Progenitor cell of endocrine pancreas (in vitro differentiated cells): Measurements from ENCODE around the gene CD55. TPM values are rescaled to one million over a fixed set of nuclear protein-coding genes. Genes with fewer than 3 reads are reported as not detected.

ENCODE experiments used
- DNase-seq: peaks from one replicate; pipeline ENCODE4 v3.0.0; 2021; ENCODE audit warnings: low spot score; ENCODE audit not compliant: unreplicated experiment
- H3K27ac Mint-ChIP-seq: 2 replicates; pipeline ENCODE4 v1.8.0; 2021; ENCODE audit warnings: mild to moderate bottlenecking, moderate library complexity, mixed read lengths
- H3K27me3 Mint-ChIP-seq: 2 replicates; pipeline ENCODE4 v1.8.0; 2021; ENCODE audit warnings: mixed read lengths
- H3K36me3 Mint-ChIP-seq: 2 replicates; pipeline ENCODE4 v1.8.0; 2022; ENCODE audit warnings: mixed read lengths; ENCODE audit not compliant: insufficient read depth
- H3K4me1 Mint-ChIP-seq: 2 replicates; pipeline ENCODE4 v1.8.0; 2021; ENCODE audit warnings: low read depth, mixed read lengths
- H3K4me3 Mint-ChIP-seq: 2 replicates; pipeline ENCODE4 v1.8.0; 2021; ENCODE audit warnings: low read depth, mild to moderate bottlenecking, moderate library complexity, mixed read lengths
- H3K9me3 Mint-ChIP-seq: 2 replicates; pipeline ENCODE4 v1.8.0; 2021; ENCODE audit warnings: low read depth, mixed read lengths
- long read RNA-seq: library from polyadenylated mRNA; unstranded; transcript quantifications from one replicate; pipeline ENCODE4 v2.0.0, GENCODE V29; 2020
- total RNA-seq: library from RNA; stranded (reverse); gene quantifications from 2 replicates; pipeline ENCODE4 v1.2.1, GENCODE V29; 2021
- TF ChIP-seq, protein P1 (sequence below): fragments of 200-600 bp; sonication (generic); IDR thresholded peaks from one replicate; pipeline ENCODE4 v1.5.0; 2021; ENCODE audit warnings: antibody characterized with exemption, mild to moderate bottlenecking; ENCODE audit not compliant: unreplicated experiment

Gene CD55, protein sequence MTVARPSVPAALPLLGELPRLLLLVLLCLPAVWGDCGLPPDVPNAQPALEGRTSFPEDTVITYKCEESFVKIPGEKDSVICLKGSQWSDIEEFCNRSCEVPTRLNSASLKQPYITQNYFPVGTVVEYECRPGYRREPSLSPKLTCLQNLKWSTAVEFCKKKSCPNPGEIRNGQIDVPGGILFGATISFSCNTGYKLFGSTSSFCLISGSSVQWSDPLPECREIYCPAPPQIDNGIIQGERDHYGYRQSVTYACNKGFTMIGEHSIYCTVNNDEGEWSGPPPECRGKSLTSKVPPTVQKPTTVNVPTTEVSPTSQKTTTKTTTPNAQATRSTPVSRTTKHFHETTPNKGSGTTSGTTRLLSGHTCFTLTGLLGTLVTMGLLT
- 7.4 and 10.5 TPM in 2 replicates for total RNA-seq
- long read RNA-seq, transcript CD55-204 (10 exons, 2,892 nt) = major isoform, 17 of 30 reads
- long read RNA-seq, partial matches to known transcripts = 3 of 30 reads
- long read RNA-seq, other reads (novel, unspliced or antisense) = 7 of 30 reads

DNA sequence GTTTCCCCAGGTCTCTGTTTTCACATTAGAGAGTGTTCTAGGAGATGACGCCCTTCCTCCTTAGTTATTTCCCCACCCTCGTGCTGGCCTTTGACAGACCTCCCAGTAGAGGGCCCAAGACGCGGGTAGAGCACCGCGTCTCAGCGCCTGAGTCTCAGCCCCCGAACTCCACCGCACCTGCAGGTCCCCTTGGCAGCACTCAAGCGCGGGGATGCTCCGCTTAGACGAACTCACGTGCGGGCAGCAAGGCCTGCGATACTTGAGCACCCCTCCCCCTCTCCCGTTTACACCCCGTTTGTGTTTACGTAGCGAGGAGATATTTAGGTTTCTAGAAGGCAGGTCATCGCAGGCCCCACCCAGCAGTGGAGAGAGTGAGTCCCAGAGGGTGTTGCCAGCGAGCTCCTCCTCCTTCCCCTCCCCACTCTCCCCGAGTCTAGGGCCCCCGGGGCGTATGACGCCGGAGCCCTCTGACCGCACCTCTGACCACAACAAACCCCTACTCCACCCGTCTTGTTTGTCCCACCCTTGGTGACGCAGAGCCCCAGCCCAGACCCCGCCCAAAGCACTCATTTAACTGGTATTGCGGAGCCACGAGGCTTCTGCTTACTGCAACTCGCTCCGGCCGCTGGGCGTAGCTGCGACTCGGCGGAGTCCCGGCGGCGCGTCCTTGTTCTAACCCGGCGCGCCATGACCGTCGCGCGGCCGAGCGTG lies at the start of gene CD55:
TSS of gene CD55 (plus strand) at position 600 of the 711 bp plus-strand sequence. CDS start at position 688, 88 bp downstream.
- peaks cover 23% of the 10 kb centered on the region for H3K4me1 Mint-ChIP-seq
- DNase-seq = peak; percentile 73
- H3K27ac Mint-ChIP-seq = peak within 1 kb of the TSS; percentile 98
- TF ChIP-seq, protein P1, sequence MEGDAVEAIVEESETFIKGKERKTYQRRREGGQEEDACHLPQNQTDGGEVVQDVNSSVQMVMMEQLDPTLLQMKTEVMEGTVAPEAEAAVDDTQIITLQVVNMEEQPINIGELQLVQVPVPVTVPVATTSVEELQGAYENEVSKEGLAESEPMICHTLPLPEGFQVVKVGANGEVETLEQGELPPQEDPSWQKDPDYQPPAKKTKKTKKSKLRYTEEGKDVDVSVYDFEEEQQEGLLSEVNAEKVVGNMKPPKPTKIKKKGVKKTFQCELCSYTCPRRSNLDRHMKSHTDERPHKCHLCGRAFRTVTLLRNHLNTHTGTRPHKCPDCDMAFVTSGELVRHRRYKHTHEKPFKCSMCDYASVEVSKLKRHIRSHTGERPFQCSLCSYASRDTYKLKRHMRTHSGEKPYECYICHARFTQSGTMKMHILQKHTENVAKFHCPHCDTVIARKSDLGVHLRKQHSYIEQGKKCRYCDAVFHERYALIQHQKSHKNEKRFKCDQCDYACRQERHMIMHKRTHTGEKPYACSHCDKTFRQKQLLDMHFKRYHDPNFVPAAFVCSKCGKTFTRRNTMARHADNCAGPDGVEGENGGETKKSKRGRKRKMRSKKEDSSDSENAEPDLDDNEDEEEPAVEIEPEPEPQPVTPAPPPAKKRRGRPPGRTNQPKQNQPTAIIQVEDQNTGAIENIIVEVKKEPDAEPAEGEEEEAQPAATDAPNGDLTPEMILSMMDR = peak; percentile 45
- peak within 1 kb of the TSS; percentile 92 for H3K4me3 Mint-ChIP-seq
- H3K9me3 Mint-ChIP-seq = no peaks in the 10 kb centered on the region
- no peaks in the 10 kb centered on the region for H3K36me3 Mint-ChIP-seq
- peaks cover 8% of the 10 kb centered on the region for H3K27me3 Mint-ChIP-seq

DNA sequence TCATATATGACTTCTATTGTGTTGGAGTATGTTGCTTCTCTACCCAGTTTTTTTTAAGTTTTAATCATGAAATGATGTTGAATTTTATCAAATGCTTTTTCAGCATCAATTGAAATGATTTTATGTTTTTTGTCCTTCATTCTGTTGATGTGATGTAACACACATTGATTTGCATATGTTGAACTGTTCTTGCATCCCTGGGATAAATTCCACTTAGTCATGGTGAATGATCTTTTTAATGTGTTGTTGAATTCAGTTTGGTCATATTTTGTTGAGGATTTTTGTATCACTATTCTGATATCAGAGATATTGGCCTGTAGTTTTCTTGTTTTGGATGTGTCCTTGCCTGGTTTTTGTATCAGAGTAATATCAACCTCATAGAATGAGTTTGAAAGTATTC lies 46.6 kb upstream of the CD55 start:
- TF ChIP-seq, protein P1 = no peak
- H3K27ac Mint-ChIP-seq = no peak overlapping the region
- H3K9me3 Mint-ChIP-seq = peaks cover 22% of the 10 kb centered on the region
- DNase-seq = no peak
- no peaks in the 10 kb centered on the region for H3K36me3 Mint-ChIP-seq
- H3K4me3 Mint-ChIP-seq = no peak overlapping the region
- H3K4me1 Mint-ChIP-seq = no peaks in the 10 kb centered on the region
- no peaks in the 10 kb centered on the region for H3K27me3 Mint-ChIP-seq

DNA sequence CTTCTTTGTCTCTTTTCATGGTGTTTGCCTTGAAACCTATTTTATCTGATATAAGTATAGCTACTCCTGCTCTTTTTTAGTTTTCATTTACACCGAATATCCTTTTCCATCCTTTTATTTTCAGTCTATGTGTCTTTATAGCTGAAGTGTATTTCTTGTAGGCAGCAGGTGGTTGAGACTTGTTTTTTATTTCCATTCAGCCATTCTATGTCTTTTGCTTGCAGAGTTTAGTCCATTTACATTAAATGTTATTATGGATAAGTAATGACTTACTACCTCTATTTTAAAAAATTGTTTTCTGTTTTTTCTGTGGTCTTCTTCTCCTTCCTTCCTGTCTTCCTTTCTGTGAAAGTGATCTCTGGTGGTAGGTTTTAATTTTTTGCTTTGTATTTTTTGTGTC lies 45.0 kb upstream of the CD55 start:
- no peak for DNase-seq
- no peak overlapping the region for H3K27ac Mint-ChIP-seq
- H3K27me3 Mint-ChIP-seq = no peaks in the 10 kb centered on the region
- TF ChIP-seq, protein P1 = no peak
- H3K4me1 Mint-ChIP-seq = no peaks in the 10 kb centered on the region
- H3K4me3 Mint-ChIP-seq = no peak overlapping the region
- H3K9me3 Mint-ChIP-seq = peaks cover 22% of the 10 kb centered on the region
- no peaks in the 10 kb centered on the region for H3K36me3 Mint-ChIP-seq

DNA sequence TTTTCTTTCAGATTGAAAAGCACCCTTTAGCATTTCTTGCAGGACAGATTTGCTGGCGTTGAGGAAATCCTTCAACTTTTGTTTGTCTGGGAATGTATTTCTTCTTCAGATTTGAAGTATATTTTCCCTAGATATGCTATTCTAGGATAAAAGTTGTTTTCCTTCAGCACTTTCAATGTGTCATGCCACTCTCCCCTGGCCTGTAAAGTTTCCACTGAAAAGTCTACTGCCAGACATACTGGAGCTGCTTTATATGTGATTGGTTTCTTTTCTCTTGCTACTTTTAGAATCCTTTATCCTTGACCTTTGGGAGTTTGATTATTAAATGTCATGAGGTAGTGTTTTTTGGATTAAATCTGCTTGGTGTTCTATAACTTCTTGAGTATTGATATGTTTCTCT lies 44.2 kb upstream of the CD55 start:
- Mint-ChIP-seq H3K9me3 (peaks cover 18% of the 10 kb centered on the region), H3K36me3 (no peaks in the 10 kb centered on the region), H3K4me1 (no peaks in the 10 kb centered on the region), H3K27me3 (no peaks in the 10 kb centered on the region), H3K4me3 (no peak overlapping the region), H3K27ac (no peak overlapping the region)
- DNase-seq = no peak
- TF ChIP-seq, protein P1 = no peak

DNA sequence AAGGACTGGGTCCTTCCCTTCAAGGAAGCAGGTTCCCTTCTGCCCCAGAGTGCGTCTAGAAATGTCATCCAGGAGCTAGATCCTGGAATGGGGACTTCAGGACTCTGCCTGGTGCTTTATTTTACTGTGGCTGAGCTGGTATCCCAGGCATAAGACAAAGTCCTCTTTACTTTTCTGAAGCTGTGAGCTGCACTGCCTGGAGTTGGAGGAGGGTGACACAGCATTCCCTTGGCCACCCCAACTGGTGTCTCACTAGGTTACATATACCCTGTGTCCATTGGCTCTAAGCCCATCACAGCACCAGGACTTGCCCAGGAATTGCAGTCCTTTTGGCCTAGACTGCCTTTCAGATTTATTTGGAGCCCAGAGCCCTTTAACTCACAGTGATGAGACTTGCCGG lies 41.8 kb upstream of the CD55 start:
- no peak for DNase-seq
- TF ChIP-seq, protein P1 = no peak
- H3K9me3 Mint-ChIP-seq = peaks cover 8% of the 10 kb centered on the region

More for the DNA sequence above, 41.8 kb upstream of the CD55 start:
- Mint-ChIP-seq H3K27ac (no peak overlapping the region), H3K4me1 (peaks cover 2% of the 10 kb centered on the region), H3K27me3 (no peaks in the 10 kb centered on the region), H3K4me3 (no peak overlapping the region), H3K36me3 (no peaks in the 10 kb centered on the region)
